BLaER1 treated with 17β-estradiol and CSF1 and Interleukin-3, amounts not matched to agents 10 nM and 100 nM (cell line): ENCODE measurements around the gene MAGI1.
A peak's percentile ranks its signal among the peaks of the same experiment; 100 is the strongest.

Experiments used
- H3K27ac ChIP-seq, 11 experiments: shearing (Covaris generic); formaldehyde crosslinking; 2 replicates each; pipeline ENCODE4 v1.8.1; 2022
- H3K27me3 ChIP-seq, 11 experiments: shearing (Covaris generic); formaldehyde crosslinking; 2 replicates each; pipeline ENCODE4 v1.8.1; 2022
- H3K36me3 ChIP-seq, 11 experiments: shearing (Covaris generic); formaldehyde crosslinking; 2 replicates each; pipeline ENCODE4 v1.8.1; 2022
- H3K4me1 ChIP-seq, 10 experiments: shearing (Covaris generic); formaldehyde crosslinking; 2 replicates each; pipeline ENCODE4 v1.8.1; 2022
- H3K4me2 ChIP-seq, 11 experiments: shearing (Covaris generic); formaldehyde crosslinking; 2 replicates each; pipeline ENCODE4 v1.8.1; 2022
- H3K4me3 ChIP-seq, 10 experiments: shearing (Covaris generic); formaldehyde crosslinking; 2 replicates each; pipeline ENCODE4 v1.8.1; 2022
- H3K9ac ChIP-seq, 11 experiments: shearing (Covaris generic); formaldehyde crosslinking; 2 replicates each; pipeline ENCODE4 v1.8.1; 2022
- H3K9me3 ChIP-seq, 11 experiments: shearing (Covaris generic); formaldehyde crosslinking; replicated peaks in 1 of 11; 2 replicates each; pipeline ENCODE4 v1.8.1; 2022
- H4K20me1 ChIP-seq, 11 experiments: shearing (Covaris generic); formaldehyde crosslinking; 2 replicates each; pipeline ENCODE4 v1.8.1; 2022
- Cebpa-rat ChIP-seq, 11 experiments: shearing (Covaris generic); IDR thresholded peaks; 2 replicates each; pipeline ENCODE4 v1.8.1; 2022

MAGI1 gene

DNA sequence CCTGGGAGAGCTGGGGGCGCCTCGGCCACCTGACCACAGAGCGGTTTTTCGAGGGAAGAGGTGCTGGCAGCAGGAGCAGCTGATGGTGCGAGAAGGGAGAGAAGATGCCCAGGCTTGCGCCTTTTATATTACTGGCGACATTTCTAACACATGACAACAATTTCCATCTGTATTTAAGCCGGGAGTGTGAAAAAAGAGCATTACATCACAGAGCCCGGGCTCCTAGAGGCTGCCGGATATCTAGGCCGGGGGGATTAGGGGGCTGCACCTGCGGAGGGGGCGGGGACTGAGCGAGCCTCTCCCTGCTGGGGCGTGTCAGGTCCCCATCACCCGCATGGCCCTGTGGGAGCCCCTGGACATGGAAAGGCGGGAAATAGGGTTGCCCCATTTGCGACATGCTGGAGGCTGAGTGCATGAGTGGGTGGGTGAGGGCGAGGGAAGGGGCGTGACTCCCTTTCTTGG, 440.7 kb downstream of the MAGI1 start:
- no peaks in the 10 kb centered on the region for H4K20me1 ChIP-seq
- H3K4me2 ChIP-seq: no peak overlapping the region
- no peaks in the 10 kb centered on the region for H3K27me3 ChIP-seq
- H3K4me3 ChIP-seq: no peak overlapping the region
- peaks cover 0 to 17% (median 0%) of the 10 kb centered on the region in 11 experiments; a peak in 7 of 22 replicates for H3K9me3 ChIP-seq
- no peaks in the 10 kb centered on the region; a peak in 1 of 22 replicates for H3K36me3 ChIP-seq
- TF ChIP-seq Cebpa-rat (IDR thresholded peaks at IDR 0.05): no peak
- H3K9ac ChIP-seq: no peak overlapping the region
- H3K27ac ChIP-seq: no peak overlapping the region
- H3K4me1 ChIP-seq: peaks cover 0 to 16% (median 4%) of the 10 kb centered on the region in 10 experiments; a peak in 9 of 20 replicates

DNA sequence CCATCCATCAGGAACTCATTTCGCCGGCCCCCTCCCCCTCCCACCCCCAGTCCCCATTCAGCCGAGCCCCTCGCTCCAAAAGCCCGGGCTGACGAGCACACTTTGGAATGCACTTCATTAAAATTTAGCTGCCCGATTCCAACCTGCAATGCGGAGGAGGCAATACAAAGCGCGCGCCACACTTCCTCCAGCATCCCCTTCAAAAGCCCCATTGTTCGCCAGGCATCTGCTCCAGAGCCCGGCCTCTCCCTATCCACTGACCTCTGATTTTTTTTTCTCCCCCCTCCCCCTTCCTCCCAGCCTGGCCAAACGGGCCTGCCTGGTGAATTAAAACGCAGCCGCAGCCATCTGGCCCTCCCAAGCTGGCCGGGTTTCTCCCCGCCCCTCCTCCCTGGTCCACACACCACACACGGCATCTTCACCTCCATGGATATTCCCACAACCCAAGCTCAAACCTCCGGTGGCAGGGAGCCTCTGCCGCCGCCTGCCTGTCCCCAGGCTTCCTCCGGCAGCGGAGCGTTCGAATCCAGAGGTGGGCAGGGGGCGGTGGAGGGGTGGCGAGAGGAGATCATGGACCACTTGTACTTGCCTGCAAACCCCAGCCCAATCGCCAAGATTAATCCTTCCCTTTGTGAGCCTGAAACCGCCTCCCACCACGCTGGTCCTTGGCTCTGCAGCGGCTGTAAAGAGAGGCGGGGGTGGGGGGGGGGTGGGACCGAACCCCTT, 441.3 kb downstream of the MAGI1 start:
- H3K4me1 ChIP-seq: peaks cover 0 to 16% (median 4%) of the 10 kb centered on the region in 10 experiments; a peak in 9 of 20 replicates
- H3K36me3 ChIP-seq: no peaks in the 10 kb centered on the region; a peak in 1 of 22 replicates
- H3K27me3 ChIP-seq: no peaks in the 10 kb centered on the region
- TF ChIP-seq Cebpa-rat (IDR thresholded peaks at IDR 0.05): no peak
- H3K9me3 ChIP-seq: peaks cover 0 to 17% (median 0%) of the 10 kb centered on the region in 11 experiments; a peak in 7 of 22 replicates
- no peak overlapping the region for H3K4me2 ChIP-seq
- H3K4me3 ChIP-seq: no peak overlapping the region
- no peak overlapping the region for H3K27ac ChIP-seq
- H4K20me1 ChIP-seq: no peaks in the 10 kb centered on the region
- no peak overlapping the region for H3K9ac ChIP-seq

GRCh38 chr3:65596571-65597225, 442.0 kb downstream of the MAGI1 start:
- no peak overlapping the region for H3K27ac ChIP-seq
- H3K9me3 ChIP-seq: peaks cover 0 to 17% (median 0%) of the 10 kb centered on the region in 11 experiments; a peak in 7 of 22 replicates
- H3K4me2 ChIP-seq: 0 out of 22 replicates have a peak overlapping the region, but pooled peaks of 1 of the 11 experiments have one; percentile 1
- H3K36me3 ChIP-seq: no peaks in the 10 kb centered on the region; a peak in 1 of 22 replicates
- peaks cover 0 to 16% (median 4%) of the 10 kb centered on the region in 10 experiments; a peak in 9 of 20 replicates for H3K4me1 ChIP-seq
- no peak overlapping the region for H3K9ac ChIP-seq
- TF ChIP-seq Cebpa-rat (IDR thresholded peaks at IDR 0.05): no peak
- no peaks in the 10 kb centered on the region for H3K27me3 ChIP-seq
- H3K4me3 ChIP-seq: no peak overlapping the region
- H4K20me1 ChIP-seq: no peaks in the 10 kb centered on the region

DNA sequence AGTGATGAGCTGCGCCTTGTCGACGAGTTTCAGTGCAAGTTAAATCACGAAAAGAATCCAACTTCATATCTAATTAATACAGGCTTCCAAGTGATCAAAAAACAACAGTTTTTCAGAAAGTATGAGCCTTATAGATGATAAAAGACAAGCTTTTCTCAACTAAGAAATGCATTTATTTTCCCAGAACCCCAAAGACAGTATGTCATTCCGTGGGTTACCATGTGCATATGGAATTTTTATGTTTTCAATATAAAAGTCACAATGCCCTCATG, 442.8 kb downstream of the MAGI1 start:
- H3K27me3 ChIP-seq: no peaks in the 10 kb centered on the region
- H3K9me3 ChIP-seq: peaks cover 0 to 24% (median 0%) of the 10 kb centered on the region in 11 experiments; a peak in 7 of 22 replicates
- no peaks in the 10 kb centered on the region; a peak in 1 of 22 replicates for H3K36me3 ChIP-seq
- H3K9ac ChIP-seq: no peak overlapping the region
- TF ChIP-seq Cebpa-rat (IDR thresholded peaks at IDR 0.05): no peak
- H3K27ac ChIP-seq: no peak overlapping the region
- H4K20me1 ChIP-seq: no peaks in the 10 kb centered on the region
- no peak overlapping the region for H3K4me2 ChIP-seq
- H3K4me3 ChIP-seq: no peak overlapping the region
- H3K4me1 ChIP-seq: peaks cover 0 to 16% (median 4%) of the 10 kb centered on the region in 10 experiments; a peak in 9 of 20 replicates

DNA sequence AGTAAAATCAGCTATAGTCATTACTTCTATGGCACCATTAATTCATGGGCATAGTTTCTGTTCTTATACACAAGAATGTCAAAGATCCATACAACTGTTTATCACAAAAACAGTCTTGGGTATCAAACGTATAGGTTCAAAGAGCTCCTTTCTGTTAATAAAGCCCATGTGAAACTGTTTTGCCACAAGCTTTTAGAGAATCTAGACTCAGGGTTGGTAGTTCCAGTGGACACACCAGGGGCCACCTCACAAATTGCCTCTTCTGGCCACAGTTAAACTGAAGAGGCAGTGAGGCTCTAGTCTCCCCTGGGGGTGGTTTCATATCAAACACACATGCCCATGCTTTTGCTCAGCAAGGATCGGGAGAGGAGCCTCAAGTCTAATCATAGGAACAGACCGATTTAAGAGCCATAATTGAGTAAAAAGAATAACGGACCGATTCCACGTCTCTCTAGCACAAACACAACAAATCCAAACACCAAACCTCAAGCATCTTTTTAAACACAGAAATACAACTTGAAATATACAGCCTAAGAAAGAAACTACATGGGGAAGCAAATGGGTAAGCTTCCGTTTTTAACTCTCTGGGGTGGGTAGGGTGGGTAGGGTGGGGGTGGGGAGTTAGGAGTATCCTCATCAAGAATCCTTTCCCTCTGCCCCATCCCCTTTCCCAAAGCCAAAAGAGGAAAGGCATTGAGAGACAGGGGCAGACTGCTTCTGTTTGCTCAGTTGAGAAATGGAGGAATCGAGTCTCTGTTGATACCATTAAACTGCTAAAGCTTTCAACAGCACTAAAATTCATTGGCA, 443.3 kb downstream of the MAGI1 start:
- H3K4me3 ChIP-seq: no peak overlapping the region
- no peaks in the 10 kb centered on the region for H3K27me3 ChIP-seq
- TF ChIP-seq Cebpa-rat (IDR thresholded peaks at IDR 0.05): no peak
- no peaks in the 10 kb centered on the region for H4K20me1 ChIP-seq
- no peak overlapping the region for H3K9ac ChIP-seq
- H3K9me3 ChIP-seq: peaks cover 0 to 25% (median 0%) of the 10 kb centered on the region in 11 experiments; a peak in 7 of 22 replicates
- H3K27ac ChIP-seq: no peak overlapping the region
- H3K36me3 ChIP-seq: no peaks in the 10 kb centered on the region; a peak in 1 of 22 replicates
- peak overlapping the region in 7 of 11 experiments; percentile 23 to 41 (median 33); a peak in 7 of 22 replicates for H3K4me2 ChIP-seq
- peaks cover 0 to 16% (median 4%) of the 10 kb centered on the region in 10 experiments; a peak in 9 of 20 replicates for H3K4me1 ChIP-seq

- Histone ChIP-seq H3K27me3 (no peaks in the 10 kb centered on the region), H3K4me3 (no peak overlapping the region)
Measured at GRCh38 chr3:65593780-65594752, 444.7 kb downstream of the MAGI1 start.

GRCh38 chr3:65591313-65591712, 447.4 kb downstream of the MAGI1 start:
- no peak for TF ChIP-seq Cebpa-rat (IDR thresholded peaks at IDR 0.05)
- Histone ChIP-seq H3K4me2 (no peak overlapping the region), H3K9me3 (peaks cover 0 to 8% (median 0%) of the 10 kb centered on the region in 11 experiments; a peak in 4 of 22 replicates), H4K20me1 (no peaks in the 10 kb centered on the region), H3K36me3 (no peaks in the 10 kb centered on the region), H3K4me3 (no peak overlapping the region), H3K4me1 (peaks cover 0 to 10% (median 4%) of the 10 kb centered on the region in 10 experiments; a peak in 9 of 20 replicates), H3K9ac (no peak overlapping the region), H3K27ac (no peak overlapping the region), H3K27me3 (no peaks in the 10 kb centered on the region)

More at GRCh38 chr3:65593780-65594752, 444.7 kb downstream of the MAGI1 start:
- no peak overlapping the region for H3K27ac ChIP-seq
- H3K9ac ChIP-seq: no peak overlapping the region
- no peak overlapping the region for H3K4me2 ChIP-seq
- H4K20me1 ChIP-seq: no peaks in the 10 kb centered on the region
- H3K36me3 ChIP-seq: no peaks in the 10 kb centered on the region; a peak in 1 of 22 replicates
- H3K4me1 ChIP-seq: peaks cover 0 to 16% (median 4%) of the 10 kb centered on the region in 10 experiments; a peak in 9 of 20 replicates
- H3K9me3 ChIP-seq: peaks cover 0 to 24% (median 0%) of the 10 kb centered on the region in 11 experiments; a peak in 8 of 22 replicates
- no peak for TF ChIP-seq Cebpa-rat (IDR thresholded peaks at IDR 0.05)

- no peak for TF ChIP-seq Cebpa-rat (IDR thresholded peaks at IDR 0.05)
- Histone ChIP-seq H4K20me1 (no peaks in the 10 kb centered on the region), H3K9ac (no peak overlapping the region), H3K4me1 (peaks cover 0 to 8% (median 0%) of the 10 kb centered on the region in 10 experiments; a peak in 5 of 20 replicates), H3K4me3 (no peak overlapping the region), H3K9me3 (peaks cover 0 to 8% (median 0%) of the 10 kb centered on the region in 11 experiments; a peak in 5 of 22 replicates), H3K27me3 (no peaks in the 10 kb centered on the region), H3K27ac (no peak overlapping the region), H3K36me3 (no peaks in the 10 kb centered on the region), H3K4me2 (no peak overlapping the region)
Measured at GRCh38 chr3:65588884-65589283, 449.8 kb downstream of the MAGI1 start.
